ENCODE measurements around the gene ROR2.

The ROR2 gene

DNA sequence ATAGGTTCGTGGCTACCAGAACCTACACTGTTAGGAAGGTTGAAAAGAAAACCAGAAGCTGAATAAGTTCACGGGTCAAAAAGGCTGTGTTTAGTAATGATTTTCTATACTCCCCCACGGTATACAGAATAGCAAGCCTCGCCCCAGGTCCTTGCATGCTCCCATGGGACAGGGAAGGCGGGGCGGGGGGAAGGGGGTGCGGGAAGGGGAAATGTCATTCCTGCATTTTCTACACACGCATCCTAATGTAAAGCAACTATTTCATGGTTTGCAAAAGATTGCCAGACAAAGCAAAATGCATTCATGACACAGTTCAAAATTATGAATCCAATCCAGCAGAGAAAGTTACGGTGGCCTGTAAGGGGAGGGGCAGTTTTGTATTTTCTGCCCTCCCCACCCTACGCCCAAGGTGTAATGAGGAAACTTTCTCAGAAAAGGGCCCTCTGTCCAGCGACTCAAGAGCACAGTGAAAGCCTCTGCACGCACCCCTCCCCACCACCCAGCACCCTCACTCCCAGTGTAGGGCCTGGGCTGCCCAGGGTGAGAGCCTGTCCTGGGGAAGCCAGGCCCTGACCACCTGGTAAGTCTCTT, 105.2 kb downstream of the ROR2 start:
- DNase-seq (ENCODE audit: low read depth) = no peak
- H3K27me3 ChIP-seq (replicated peaks; ENCODE audit: control insufficient read depth, insufficient read depth, low read length) = no peaks in the 10 kb centered on the region

DNA sequence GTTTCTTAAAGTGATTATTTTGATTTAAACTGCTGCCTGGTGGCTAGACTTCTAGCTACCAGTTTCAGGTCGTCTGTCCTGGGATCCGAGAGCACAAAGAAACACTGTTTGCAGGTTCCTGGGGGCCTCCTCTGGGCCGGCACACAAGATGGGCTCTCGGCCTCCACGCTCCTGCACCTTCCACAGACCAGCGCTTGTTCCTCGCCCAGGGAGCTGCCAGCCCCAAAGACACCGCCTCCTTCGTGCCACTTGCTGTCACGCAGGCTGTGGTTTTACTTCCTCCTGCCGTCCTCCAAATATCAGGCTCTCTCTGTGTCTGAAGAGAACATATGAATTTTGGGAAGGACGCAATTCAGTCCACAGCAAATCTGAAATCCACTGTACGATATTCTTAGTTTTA, 105.8 kb downstream of the ROR2 start:
- peaks cover 11% of the 10 kb centered on the region for H3K4me1 ChIP-seq (ENCODE audit: control insufficient read depth, insufficient read depth, low read length)
- H3K4me3 ChIP-seq (ENCODE audit: low read length) = peak overlapping the region; percentile 8
- H3K9ac ChIP-seq (ENCODE audit: low read length) = peak overlapping the region; percentile 17
- no peaks in the 10 kb centered on the region for H3K27me3 ChIP-seq (replicated peaks; ENCODE audit: control insufficient read depth, insufficient read depth, low read length)
- peak; percentile 14 for DNase-seq (ENCODE audit: low read depth)
- H3K36me3 ChIP-seq (ENCODE audit: control insufficient read depth, insufficient read depth, low read length, severe bottlenecking) = no peaks in the 10 kb centered on the region
- H3K9me3 ChIP-seq (ENCODE audit: control insufficient read depth, low read length) = no peaks in the 10 kb centered on the region

More for the DNA sequence above, 105.2 kb downstream of the ROR2 start:
- Histone ChIP-seq H3K4me3 (ENCODE audit: low read length) (no peak overlapping the region), H3K36me3 (ENCODE audit: control insufficient read depth, insufficient read depth, low read length, severe bottlenecking) (no peaks in the 10 kb centered on the region), H3K9me3 (ENCODE audit: control insufficient read depth, low read length) (no peaks in the 10 kb centered on the region), H3K9ac (ENCODE audit: low read length) (no peak overlapping the region), H3K4me1 (ENCODE audit: control insufficient read depth, insufficient read depth, low read length) (peaks cover 11% of the 10 kb centered on the region)

DNA sequence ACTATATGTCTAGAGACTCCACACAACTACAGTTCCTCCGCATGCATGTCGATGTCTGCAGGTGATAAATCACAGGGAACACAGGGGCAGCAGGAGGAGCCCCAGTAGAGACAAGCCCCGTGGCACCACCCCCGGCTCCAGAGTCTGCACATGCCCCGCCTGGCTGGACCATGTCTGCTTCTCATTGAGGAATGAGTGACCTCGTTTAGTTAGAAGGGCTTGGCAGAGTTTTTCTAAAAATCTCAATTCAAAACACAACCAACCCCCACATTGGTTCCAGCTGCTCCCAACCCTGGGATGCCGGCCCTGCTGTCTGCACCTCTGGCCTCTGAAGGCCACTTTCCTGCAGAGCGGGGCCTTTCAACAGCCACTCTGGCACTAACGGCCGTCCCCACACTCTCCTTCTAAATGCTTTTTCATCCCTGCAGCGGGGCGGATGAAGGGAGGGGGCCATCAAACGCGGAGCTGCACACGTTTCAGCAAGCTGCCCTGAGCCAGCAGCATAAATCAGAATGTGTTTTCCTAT, 106.3 kb downstream of the ROR2 start:
- H3K4me3 ChIP-seq (ENCODE audit: low read length) = peak overlapping the region; percentile 8
- H3K27me3 ChIP-seq (replicated peaks; ENCODE audit: control insufficient read depth, insufficient read depth, low read length) = no peaks in the 10 kb centered on the region
- H3K9me3 ChIP-seq (ENCODE audit: control insufficient read depth, low read length) = no peaks in the 10 kb centered on the region
- H3K4me1 ChIP-seq (ENCODE audit: control insufficient read depth, insufficient read depth, low read length) = peaks cover 14% of the 10 kb centered on the region
- peak; percentile 30 for DNase-seq (ENCODE audit: low read depth)
- H3K36me3 ChIP-seq (ENCODE audit: control insufficient read depth, insufficient read depth, low read length, severe bottlenecking) = no peaks in the 10 kb centered on the region
- H3K9ac ChIP-seq (ENCODE audit: low read length) = peak overlapping the region; percentile 17

DNA sequence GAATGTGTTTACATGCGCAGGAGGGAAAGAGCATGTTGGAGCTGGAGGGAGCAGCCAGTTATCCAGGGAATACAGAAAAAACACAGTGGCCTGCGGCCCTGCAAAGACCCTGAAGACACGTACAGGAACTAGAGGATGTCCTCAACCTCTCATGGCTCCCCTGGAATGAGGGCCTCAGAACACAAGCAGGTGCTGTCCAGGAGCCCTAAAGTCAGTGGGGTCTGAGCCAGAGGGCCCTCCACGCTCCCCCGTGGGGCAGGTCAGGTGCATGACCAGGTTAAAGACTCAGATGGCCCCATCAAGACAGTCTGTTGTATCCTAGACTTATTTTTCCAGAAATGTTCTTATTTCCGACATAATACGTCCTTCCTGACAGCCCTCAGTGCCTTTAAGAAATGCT, 106.9 kb downstream of the ROR2 start:
- no peak for DNase-seq (ENCODE audit: low read depth)
- Histone ChIP-seq H3K9me3 (ENCODE audit: control insufficient read depth, low read length) (no peaks in the 10 kb centered on the region), H3K36me3 (ENCODE audit: control insufficient read depth, insufficient read depth, low read length, severe bottlenecking) (no peaks in the 10 kb centered on the region)

DNA sequence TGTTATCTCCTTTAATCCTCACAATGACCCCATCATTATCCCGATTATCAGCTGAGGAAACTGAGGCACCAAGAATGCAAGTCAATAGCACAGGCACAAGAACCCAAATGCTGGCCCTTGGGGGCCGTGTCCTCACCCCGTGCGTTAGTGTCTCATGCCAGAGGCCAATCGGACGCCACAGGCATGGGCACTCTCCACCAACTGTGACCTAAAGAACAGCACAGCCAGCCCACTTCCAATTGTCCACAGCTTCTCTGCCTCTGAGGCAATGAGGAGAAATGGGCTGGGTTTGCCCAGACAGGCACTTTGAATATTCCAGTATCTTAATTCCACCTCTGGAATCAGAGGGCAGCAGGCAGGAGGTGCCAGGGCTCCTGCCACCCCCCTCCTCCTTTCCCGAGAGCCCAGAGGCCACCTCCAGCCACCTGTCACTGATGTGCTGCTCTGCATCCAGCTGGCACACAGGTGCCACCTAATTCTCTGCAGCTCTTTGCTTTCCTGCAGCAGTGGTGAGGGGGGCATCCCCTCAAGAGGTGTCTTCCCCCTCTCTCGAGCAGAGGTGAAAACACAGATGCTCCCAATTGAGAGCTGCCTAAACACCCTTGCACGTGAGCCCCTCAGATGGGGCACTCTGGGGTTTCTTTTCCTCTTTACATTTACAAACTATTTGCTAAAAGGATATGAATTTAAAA, 107.5 kb downstream of the ROR2 start:
- Histone ChIP-seq H3K4me1 (ENCODE audit: control insufficient read depth, insufficient read depth, low read length) (peaks cover 24% of the 10 kb centered on the region), H3K27me3 (replicated peaks; ENCODE audit: control insufficient read depth, insufficient read depth, low read length) (no peaks in the 10 kb centered on the region), H3K9me3 (ENCODE audit: control insufficient read depth, low read length) (no peaks in the 10 kb centered on the region), H3K36me3 (ENCODE audit: control insufficient read depth, insufficient read depth, low read length, severe bottlenecking) (no peaks in the 10 kb centered on the region), H3K4me3 (ENCODE audit: low read length) (no peak overlapping the region), H3K9ac (ENCODE audit: low read length) (no peak overlapping the region)
- DNase-seq (ENCODE audit: low read depth) = no peak

More for the DNA sequence above, 106.9 kb downstream of the ROR2 start:
- H3K27me3 ChIP-seq (replicated peaks; ENCODE audit: control insufficient read depth, insufficient read depth, low read length) = no peaks in the 10 kb centered on the region
- H3K4me1 ChIP-seq (ENCODE audit: control insufficient read depth, insufficient read depth, low read length) = peaks cover 20% of the 10 kb centered on the region
- no peak overlapping the region for H3K9ac ChIP-seq (ENCODE audit: low read length)
- no peak overlapping the region for H3K4me3 ChIP-seq (ENCODE audit: low read length)

GRCh38 chr9:91841591-91841990, 108.4 kb downstream of the ROR2 start:
- no peaks in the 10 kb centered on the region for H3K36me3 ChIP-seq (ENCODE audit: control insufficient read depth, insufficient read depth, low read length, severe bottlenecking)
- no peak overlapping the region for H3K9ac ChIP-seq (ENCODE audit: low read length)
- no peak for DNase-seq (ENCODE audit: low read depth)
- no peak overlapping the region for H3K4me3 ChIP-seq (ENCODE audit: low read length)
- peaks cover 24% of the 10 kb centered on the region for H3K4me1 ChIP-seq (ENCODE audit: control insufficient read depth, insufficient read depth, low read length)
- no peaks in the 10 kb centered on the region for H3K9me3 ChIP-seq (ENCODE audit: control insufficient read depth, low read length)
- H3K27me3 ChIP-seq (replicated peaks; ENCODE audit: control insufficient read depth, insufficient read depth, low read length) = no peaks in the 10 kb centered on the region

DNA sequence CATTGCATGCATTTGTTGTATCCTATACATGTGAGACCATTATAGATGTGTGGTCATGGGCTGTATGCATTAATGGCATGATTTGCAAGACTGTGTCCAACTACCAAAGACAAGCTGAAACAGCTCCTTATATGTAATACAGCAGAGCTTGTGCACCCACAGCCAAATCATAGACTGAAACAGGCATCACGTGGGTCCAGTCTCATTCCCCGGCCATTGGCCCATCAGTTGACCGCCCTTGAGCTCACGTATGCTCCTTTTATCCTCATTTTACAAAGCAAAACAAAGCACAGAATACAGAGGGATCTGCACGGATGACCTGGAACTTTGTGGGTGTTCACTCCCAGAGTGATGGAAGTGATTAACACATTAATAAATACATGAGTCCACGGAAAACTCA, 109.1 kb downstream of the ROR2 start:
- Histone ChIP-seq H3K4me3 (ENCODE audit: low read length) (no peak overlapping the region), H3K9ac (ENCODE audit: low read length) (no peak overlapping the region), H3K9me3 (ENCODE audit: control insufficient read depth, low read length) (no peaks in the 10 kb centered on the region), H3K27me3 (replicated peaks; ENCODE audit: control insufficient read depth, insufficient read depth, low read length) (no peaks in the 10 kb centered on the region), H3K36me3 (ENCODE audit: control insufficient read depth, insufficient read depth, low read length, severe bottlenecking) (no peaks in the 10 kb centered on the region), H3K4me1 (ENCODE audit: control insufficient read depth, insufficient read depth, low read length) (peaks cover 24% of the 10 kb centered on the region)
- no peak for DNase-seq (ENCODE audit: low read depth)

DNA sequence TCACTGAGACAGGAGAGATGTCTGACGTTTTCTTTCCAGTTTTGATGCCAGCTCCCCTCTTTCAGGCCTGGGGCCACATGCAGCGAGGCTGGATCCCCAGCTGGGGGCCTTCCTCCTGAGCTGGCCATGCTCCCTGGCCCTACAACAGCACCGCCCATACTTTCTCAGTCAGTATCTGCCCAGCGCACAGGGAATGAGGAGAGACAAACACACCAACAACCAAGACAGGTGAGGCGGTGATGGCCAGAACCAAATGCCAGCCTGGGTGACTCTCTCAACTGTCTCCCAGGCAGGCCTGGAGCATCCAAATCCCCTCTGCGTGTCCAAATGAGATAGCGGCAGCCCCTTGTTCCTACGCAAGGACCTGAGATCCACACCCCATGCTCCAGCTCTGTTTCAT, 109.6 kb downstream of the ROR2 start:
- Histone ChIP-seq H3K9ac (ENCODE audit: low read length) (no peak overlapping the region), H3K27me3 (replicated peaks; ENCODE audit: control insufficient read depth, insufficient read depth, low read length) (no peaks in the 10 kb centered on the region), H3K36me3 (ENCODE audit: control insufficient read depth, insufficient read depth, low read length, severe bottlenecking) (no peaks in the 10 kb centered on the region), H3K4me3 (ENCODE audit: low read length) (no peak overlapping the region), H3K9me3 (ENCODE audit: control insufficient read depth, low read length) (no peaks in the 10 kb centered on the region), H3K4me1 (ENCODE audit: control insufficient read depth, insufficient read depth, low read length) (peaks cover 24% of the 10 kb centered on the region)
- no peak for DNase-seq (ENCODE audit: low read depth)

DNA sequence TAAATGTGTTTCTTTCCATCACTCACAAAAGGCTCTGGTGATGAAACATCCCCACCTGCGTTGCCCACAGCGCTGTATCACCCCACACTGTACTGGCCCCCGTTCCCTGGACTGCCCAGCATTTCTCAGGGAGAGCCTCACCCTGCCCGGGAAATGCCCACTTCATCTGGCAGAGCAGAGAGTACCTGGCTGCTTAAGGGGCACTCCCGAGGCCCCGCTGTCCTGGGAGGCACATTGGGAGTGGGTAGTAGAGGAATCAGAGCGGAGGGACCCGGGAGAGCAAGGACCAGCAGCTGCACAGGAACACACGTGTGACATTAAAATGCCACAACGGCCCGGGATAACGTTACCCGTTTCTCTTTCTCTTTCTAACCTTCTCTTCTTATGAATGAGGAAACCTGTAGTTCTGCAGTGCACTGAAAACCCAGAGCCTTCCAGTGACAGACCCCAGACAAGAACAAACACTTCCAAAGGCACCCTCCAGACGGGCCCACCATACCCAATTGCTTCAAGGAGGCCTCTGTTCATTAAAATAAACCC, 110.0 kb downstream of the ROR2 start:
- no peaks in the 10 kb centered on the region for H3K27me3 ChIP-seq (replicated peaks; ENCODE audit: control insufficient read depth, insufficient read depth, low read length)
- DNase-seq (ENCODE audit: low read depth) = no peak
- no peaks in the 10 kb centered on the region for H3K9me3 ChIP-seq (ENCODE audit: control insufficient read depth, low read length)
- no peak overlapping the region for H3K9ac ChIP-seq (ENCODE audit: low read length)
- H3K4me1 ChIP-seq (ENCODE audit: control insufficient read depth, insufficient read depth, low read length) = peaks cover 24% of the 10 kb centered on the region
- H3K36me3 ChIP-seq (ENCODE audit: control insufficient read depth, insufficient read depth, low read length, severe bottlenecking) = no peaks in the 10 kb centered on the region
- no peak overlapping the region for H3K4me3 ChIP-seq (ENCODE audit: low read length)

- Histone ChIP-seq H3K4me1 (ENCODE audit: control insufficient read depth, insufficient read depth, low read length) (peaks cover 13% of the 10 kb centered on the region), H3K9ac (ENCODE audit: low read length) (peak overlapping the region; percentile 65), H3K9me3 (ENCODE audit: control insufficient read depth, low read length) (no peaks in the 10 kb centered on the region), H3K27me3 (replicated peaks; ENCODE audit: control insufficient read depth, insufficient read depth, low read length) (no peaks in the 10 kb centered on the region), H3K36me3 (ENCODE audit: control insufficient read depth, insufficient read depth, low read length, severe bottlenecking) (no peaks in the 10 kb centered on the region), H3K4me3 (ENCODE audit: low read length) (peak overlapping the region; percentile 75)
- no peak for DNase-seq (ENCODE audit: low read depth)
Observed at GRCh38 chr9:91837981-91838731, 111.9 kb downstream of the ROR2 start.

- H3K4me1 ChIP-seq (ENCODE audit: control insufficient read depth, insufficient read depth, low read length) = peaks cover 13% of the 10 kb centered on the region
- H3K36me3 ChIP-seq (ENCODE audit: control insufficient read depth, insufficient read depth, low read length, severe bottlenecking) = no peaks in the 10 kb centered on the region
- H3K27me3 ChIP-seq (replicated peaks; ENCODE audit: control insufficient read depth, insufficient read depth, low read length) = no peaks in the 10 kb centered on the region
- H3K4me3 ChIP-seq (ENCODE audit: low read length) = no peak overlapping the region
- H3K9me3 ChIP-seq (ENCODE audit: control insufficient read depth, low read length) = no peaks in the 10 kb centered on the region
- H3K9ac ChIP-seq (ENCODE audit: low read length) = no peak overlapping the region
- DNase-seq (ENCODE audit: low read depth) = no peak
Observed at GRCh38 chr9:91836515-91836914, 113.5 kb downstream of the ROR2 start.

Measured in adipocyte (in vitro differentiated cells).